ES-I3 (cell line): ENCODE results near the gene ISOC2.
"Not testable (repeated sequence)": the region's sequence is repeated elsewhere in the genome, so short reads cannot be mapped to it uniquely, and the experiment has no call there.

Experiments
- H3K36me3 ChIP-seq: 2 replicates; pipeline ENCODE4 v1.6.1; 2013; ENCODE audit warnings: mild to moderate bottlenecking, low read length, control low read depth, moderate library complexity; ENCODE audit not compliant: insufficient read depth
- H3K4me1 ChIP-seq: 2 replicates; pipeline ENCODE4 v1.6.1; 2013; ENCODE audit warnings: mild to moderate bottlenecking, control low read depth, low read length; ENCODE audit not compliant: insufficient read depth
- H3K9ac ChIP-seq: 2 replicates; pipeline ENCODE4 v1.6.1; 2013; ENCODE audit warnings: low read depth, mild to moderate bottlenecking, low read length, moderate library complexity
- H3K9me3 ChIP-seq: 2 replicates; pipeline ENCODE4 v1.6.1; 2013; ENCODE audit warnings: mild to moderate bottlenecking, low read length, moderate library complexity; ENCODE audit not compliant: control insufficient read depth, insufficient read depth

ISOC2 gene

DNA sequence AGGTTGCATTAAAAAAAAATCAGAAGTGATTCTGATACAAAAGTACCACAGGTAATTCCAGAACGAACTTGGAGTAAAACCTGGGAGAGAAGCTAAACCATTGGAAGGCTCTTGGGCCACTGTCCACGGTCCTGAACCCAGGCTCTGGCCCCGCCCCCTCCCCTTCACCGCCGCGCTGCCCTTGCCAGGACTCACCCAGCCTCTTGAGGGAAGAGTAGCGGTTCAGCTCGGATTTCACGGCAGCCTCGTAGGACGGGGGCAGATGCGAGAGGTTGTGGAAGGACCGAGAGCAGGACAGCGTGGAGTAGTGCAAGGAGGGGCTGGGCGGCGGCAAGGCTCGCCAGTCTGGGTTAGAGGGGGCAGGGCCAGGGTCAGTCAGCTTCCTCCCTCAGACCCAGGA, 24.0 kb downstream of the ISOC2 start:
- no peaks in the 10 kb centered on the region for H3K4me1 ChIP-seq
- no peaks in the 10 kb centered on the region for H3K9me3 ChIP-seq
- H3K9ac ChIP-seq: no peak overlapping the region
- no peaks in the 10 kb centered on the region for H3K36me3 ChIP-seq

DNA sequence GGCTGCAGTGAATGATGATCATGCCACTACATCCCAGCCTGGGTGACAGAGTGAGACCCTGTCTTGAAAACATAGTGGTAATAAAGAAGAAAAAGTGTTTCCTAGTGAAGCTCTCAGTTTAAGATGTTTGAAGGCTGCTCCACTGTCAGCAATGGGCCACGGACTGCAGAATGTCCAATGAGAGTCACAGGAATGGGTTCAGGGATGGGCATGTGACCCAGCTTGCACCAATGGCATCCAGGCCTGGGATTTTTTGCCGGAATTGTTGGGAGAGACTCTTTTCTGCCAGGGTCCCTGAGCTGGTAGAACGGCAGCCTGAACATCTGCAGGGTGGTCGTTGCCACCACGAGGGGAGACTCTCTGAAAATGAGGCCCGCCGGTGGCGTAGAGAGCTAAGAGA, 24.6 kb downstream of the ISOC2 start:
- no peaks in the 10 kb centered on the region for H3K4me1 ChIP-seq
- H3K36me3 ChIP-seq: no peaks in the 10 kb centered on the region
- no peak overlapping the region for H3K9ac ChIP-seq
- no peaks in the 10 kb centered on the region for H3K9me3 ChIP-seq

DNA sequence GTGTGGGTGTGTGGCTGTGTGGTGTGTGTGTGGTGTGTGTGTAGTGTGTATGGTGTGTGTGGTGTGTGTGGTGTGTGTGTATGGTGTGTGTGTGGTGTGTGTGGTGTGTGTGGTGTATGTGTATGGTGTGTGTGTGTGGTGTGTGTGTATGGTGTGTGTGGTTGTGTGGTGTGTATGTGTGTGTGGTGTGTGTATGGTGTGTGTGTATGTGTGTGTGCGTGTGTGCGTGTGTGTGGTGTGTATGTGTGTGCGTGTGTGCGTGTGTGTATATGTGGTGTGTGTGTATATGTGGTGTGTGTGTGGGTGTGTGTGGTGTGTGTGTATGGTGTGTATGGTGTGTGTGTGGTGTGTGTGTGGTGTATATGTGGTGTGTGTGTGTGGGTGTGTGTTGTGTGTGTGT, 26.4 kb downstream of the ISOC2 start:
- H3K36me3 ChIP-seq: no peaks in the 10 kb centered on the region
- H3K9me3 ChIP-seq: no peaks in the 10 kb centered on the region
- H3K9ac ChIP-seq: no peak overlapping the region
- H3K4me1 ChIP-seq: no peaks in the 10 kb centered on the region

DNA sequence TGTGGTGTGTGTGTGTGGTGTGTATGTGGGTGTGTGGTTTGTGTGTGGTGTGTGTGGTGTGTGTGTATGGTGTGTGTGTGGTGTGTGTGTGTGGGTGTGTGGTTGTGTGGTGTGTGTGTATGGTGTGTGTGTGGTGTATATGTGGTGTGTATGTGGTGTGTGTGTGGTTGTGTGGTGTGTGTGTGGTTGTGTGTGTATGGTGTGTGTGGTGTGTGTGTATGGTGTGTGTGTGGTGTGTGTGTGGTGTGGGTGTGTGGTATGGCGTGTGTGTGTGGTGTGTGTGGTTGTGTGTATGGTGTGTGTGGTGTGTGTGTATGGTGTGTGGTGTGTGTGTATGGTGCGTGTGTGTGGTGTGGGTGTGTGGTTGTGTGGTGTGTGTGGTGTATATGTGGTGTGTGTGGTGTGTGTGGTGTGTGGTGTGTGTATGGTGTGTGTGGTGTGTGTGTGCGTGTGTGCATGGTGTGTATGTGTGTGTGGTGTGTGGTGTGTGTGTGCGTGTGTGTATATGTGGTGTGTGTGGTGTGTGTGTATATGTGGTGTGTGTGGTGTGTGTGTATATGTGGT, 27.0 kb downstream of the ISOC2 start:
- H3K36me3 ChIP-seq: no peaks in the 10 kb centered on the region

DNA sequence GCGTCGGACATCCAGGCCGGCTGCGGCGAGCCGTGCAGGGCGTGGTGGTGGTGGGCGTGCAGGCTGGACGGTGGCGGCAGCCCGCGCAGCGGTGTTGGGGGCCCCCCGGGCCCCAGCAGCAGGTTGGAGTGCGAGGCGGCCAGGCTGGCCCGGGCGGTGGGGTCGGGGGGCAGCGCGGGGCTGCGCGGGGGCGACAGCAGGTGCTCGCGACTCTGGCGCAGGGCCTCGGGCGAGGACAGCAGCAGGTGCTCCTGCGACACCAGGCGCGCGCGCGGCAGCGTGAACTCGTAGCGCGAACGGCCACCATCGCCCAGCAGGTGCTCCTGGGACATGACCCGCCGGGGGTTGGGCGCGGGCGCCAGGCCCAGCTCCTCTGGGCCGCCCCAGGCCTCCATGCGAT, 28.1 kb downstream of the ISOC2 start:
- H3K9me3 ChIP-seq: no peaks in the 10 kb centered on the region
- no peaks in the 10 kb centered on the region for H3K36me3 ChIP-seq
- no peaks in the 10 kb centered on the region; the same call in 1 of the 2 replicates for H3K4me1 ChIP-seq
- H3K9ac ChIP-seq: no peak overlapping the region

More for the DNA sequence above, 27.0 kb downstream of the ISOC2 start:
- H3K9ac ChIP-seq: no peak overlapping the region
- no peaks in the 10 kb centered on the region for H3K9me3 ChIP-seq
- no peaks in the 10 kb centered on the region for H3K4me1 ChIP-seq

DNA sequence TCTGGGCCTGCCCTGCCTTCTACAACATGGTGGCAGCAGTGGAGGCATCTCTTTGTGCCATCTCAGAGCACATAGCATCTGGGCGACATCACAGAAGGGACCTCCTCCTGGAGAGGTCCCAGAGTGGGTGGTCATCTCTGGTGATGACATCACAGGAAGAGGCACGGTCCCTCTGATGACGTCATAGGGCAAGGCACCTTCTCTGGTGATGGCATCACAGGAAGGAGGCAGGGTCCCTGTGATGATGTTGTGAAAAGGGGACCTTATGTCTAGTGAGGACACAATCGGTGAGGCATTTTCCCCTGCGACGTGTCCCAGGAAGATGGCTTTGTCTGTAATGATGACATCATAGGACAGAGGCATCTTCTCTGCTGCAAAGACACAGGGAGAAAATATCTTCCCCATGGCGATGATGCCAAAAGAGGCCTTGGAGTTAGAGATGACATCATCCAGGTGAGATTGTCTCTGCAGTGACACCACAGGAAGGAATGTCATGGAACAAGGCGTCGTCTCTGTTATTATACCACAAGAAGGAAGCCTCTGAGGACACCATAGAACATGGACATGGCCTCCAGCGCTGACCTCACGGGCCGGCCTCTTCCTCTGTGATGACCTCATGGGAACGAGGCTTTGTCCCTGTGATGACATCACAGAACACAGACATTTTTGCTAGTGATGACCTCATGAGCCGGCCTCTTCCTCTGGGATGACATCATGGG, 29.0 kb downstream of the ISOC2 start:
- no peak overlapping the region for H3K9ac ChIP-seq
- H3K4me1 ChIP-seq: no peaks in the 10 kb centered on the region; the same call in 1 of the 2 replicates
- H3K36me3 ChIP-seq: no peaks in the 10 kb centered on the region
- no peaks in the 10 kb centered on the region for H3K9me3 ChIP-seq

DNA sequence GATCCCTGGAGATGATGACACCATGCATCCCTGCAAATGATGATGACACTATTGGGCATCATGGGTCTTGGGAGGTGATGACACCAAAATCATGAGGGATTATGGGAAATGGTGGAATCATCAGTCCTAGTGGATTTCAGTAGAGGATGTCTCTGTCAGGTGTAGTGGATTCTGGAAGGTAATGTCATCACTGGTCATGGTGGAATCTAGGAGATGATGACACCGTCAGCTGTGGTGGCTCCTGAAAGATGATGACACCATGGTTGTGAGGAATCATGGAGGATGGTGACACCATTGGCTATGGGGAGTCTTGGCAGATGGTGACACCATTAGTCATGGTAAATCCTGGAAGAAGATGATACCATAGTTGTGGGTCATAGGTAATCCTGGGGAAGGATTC, 30.3 kb downstream of the ISOC2 start:
- no peaks in the 10 kb centered on the region for H3K36me3 ChIP-seq
- no peak overlapping the region for H3K9ac ChIP-seq
- H3K4me1 ChIP-seq: no peaks in the 10 kb centered on the region; the same call in 1 of the 2 replicates
- H3K9me3 ChIP-seq: no peaks in the 10 kb centered on the region

DNA sequence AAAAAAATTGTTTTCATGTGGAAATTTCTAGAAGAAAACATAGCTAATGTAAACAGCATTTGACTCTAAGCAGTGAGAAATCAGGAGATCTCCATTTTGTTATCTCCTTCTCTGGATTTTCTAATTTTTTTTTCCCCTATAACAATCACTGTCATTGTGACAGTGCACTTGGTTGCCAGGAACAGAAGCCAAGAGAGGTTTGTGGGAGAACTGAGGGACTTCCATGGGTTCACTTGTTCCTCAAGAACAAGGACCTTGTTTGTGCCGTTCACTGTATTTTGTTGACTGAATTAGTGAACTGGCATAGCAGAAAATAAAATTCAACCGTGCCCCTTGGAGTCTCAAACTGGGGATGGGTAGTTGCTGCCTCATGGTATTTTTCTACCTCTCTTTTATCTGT, 35.4 kb downstream of the ISOC2 start:
- no peak overlapping the region for H3K9ac ChIP-seq
- H3K36me3 ChIP-seq: no peaks in the 10 kb centered on the region
- no peaks in the 10 kb centered on the region; the same call in 1 of the 2 replicates for H3K4me1 ChIP-seq
- H3K9me3 ChIP-seq: no peaks in the 10 kb centered on the region

DNA sequence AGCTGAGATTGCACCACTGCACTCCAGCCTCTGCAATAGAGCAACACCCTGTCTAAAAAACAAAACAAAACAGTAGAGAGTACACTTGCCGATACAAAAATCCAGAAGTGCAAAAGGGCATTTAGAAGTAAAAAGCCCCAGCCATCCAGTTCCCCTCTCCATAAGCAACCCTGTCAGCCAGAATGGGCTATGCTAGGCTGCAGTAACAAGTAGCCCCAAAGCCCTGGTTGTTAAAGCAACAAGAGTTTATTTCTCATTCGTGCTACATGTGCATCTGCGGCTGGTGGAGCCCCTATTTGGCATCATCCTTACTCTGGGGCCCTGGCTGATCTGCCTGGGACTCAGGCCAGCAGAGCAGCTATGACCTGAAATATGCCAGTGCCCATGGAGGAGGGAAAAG, 36.9 kb downstream of the ISOC2 start:
- Histone ChIP-seq H3K36me3 (no peaks in the 10 kb centered on the region), H3K9ac (no peak overlapping the region), H3K9me3 (no peaks in the 10 kb centered on the region; the same call in 1 of the 2 replicates), H3K4me1 (no peaks in the 10 kb centered on the region; the same call in 1 of the 2 replicates)

DNA sequence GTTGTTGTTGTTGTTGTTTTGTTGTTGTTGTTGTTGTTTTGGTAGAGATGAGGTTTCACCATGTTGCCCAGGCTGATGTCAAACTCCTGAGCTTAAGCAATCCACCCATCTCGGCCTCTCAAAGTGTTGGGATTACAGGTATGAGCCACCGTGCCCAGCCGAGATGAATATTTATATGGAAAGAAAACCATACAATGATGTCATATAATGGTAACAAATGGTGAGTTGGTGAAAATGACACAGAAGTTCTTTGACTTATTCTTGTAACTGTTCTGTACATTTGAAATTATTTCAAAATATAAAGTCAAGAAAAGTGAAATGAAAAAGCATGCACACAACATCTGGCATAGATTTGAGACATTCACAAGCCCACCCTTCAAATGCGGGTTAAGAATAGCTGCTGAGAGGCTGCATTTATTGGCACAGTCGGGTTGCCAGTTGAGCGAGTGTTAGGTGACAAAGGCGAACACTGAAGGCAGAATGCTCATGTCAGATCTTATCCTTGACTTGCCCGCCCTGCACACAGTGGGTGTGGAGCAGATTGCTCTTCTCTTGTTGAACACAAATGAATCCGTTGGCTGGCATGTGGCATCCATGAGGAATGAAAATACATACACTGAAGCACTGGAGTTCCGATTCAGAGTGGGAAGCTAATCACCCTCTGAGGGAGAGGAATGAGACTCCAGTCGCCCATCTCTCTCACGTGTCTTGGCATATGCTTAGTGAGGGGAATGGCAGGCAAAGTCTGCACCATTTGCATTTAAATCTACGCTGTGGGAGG, 38.0 kb downstream of the ISOC2 start:
- no peaks in the 10 kb centered on the region; the same call in 1 of the 2 replicates for H3K9me3 ChIP-seq
- H3K9ac ChIP-seq: no peak overlapping the region
- H3K36me3 ChIP-seq: no peaks in the 10 kb centered on the region
- no peaks in the 10 kb centered on the region for H3K4me1 ChIP-seq

DNA sequence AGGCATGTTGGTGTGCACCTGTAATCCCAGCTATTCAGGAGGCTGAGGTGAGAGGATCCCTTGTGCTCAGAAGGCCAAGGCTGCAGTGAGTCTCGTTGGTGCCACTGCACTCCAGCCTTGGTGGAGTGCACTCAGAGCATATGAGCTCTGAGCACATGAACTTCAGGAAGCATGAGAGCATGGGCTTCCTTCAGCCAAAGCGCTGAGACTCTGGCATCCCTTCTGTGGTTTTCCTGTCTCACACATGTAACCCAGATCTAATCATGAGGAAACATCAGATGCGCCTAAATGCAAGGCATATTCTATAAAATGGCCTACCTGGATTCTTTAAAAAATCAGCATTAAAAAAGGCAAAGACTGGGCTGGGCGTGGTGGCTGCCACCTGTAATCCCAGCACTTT, 40.2 kb downstream of the ISOC2 start:
- H3K9ac ChIP-seq, H3K9me3 ChIP-seq, H3K4me1 ChIP-seq, H3K36me3 ChIP-seq: not testable (repeated sequence)

DNA sequence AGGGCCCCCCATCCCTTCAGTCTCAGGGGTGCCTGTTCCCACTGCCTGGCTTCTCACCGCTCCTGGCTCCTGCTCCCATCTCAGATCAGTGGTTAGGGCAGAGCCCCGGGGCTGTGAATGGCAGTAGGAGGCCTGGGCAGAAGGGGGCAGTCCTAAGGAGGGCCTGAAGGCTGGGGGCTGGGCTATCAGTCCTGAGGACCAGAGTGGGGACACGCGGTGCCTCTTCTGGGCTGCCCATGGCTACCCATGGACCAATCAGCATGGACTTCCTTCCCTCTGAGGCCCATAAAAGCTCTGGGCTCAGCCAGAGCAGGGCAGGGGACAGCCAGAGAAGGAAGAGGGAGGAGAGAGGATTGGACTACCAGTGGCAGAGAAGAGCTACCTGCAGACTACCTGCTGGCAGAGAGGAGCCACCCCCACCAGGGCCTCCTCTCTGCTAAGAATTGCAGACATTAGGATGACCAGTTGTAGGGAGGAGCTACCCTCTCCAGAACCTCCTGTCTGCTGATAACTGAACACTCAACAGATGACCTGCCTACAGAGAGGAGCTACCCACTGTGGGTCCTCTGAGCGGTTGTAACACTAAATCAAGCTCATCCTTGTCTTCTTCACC, 41.7 kb downstream of the ISOC2 start:
- H3K4me1 ChIP-seq: peaks cover 4% of the 10 kb centered on the region; the same call in 1 of the 2 replicates
- H3K36me3 ChIP-seq: no peaks in the 10 kb centered on the region
- no peak overlapping the region for H3K9ac ChIP-seq
- H3K9me3 ChIP-seq: no peaks in the 10 kb centered on the region; the same call in 1 of the 2 replicates

DNA sequence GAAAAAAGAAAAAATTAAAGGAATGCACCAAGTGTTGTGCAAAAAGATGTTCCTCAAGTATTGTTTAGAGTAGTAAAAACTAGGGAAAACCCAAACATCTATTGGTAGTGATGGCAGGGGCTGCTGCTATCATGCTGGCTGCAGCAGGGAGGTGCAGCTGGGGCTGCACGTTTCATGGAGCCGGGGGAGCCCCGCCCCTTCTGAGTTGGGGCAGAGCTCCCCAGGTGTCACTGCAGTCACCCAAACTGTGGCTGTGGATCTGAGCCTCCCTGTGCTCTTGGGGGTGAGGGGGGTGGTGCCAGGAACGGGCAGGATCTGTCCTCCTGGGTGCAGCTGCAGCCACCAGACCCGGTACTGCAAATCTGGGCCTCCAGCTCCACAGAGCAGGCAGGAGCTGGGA, 42.3 kb downstream of the ISOC2 start:
- H3K9me3 ChIP-seq: no peaks in the 10 kb centered on the region; the same call in 1 of the 2 replicates
- no peaks in the 10 kb centered on the region for H3K36me3 ChIP-seq
- H3K4me1 ChIP-seq: peaks cover 4% of the 10 kb centered on the region; the same call in 1 of the 2 replicates
- H3K9ac ChIP-seq: no peak overlapping the region

DNA sequence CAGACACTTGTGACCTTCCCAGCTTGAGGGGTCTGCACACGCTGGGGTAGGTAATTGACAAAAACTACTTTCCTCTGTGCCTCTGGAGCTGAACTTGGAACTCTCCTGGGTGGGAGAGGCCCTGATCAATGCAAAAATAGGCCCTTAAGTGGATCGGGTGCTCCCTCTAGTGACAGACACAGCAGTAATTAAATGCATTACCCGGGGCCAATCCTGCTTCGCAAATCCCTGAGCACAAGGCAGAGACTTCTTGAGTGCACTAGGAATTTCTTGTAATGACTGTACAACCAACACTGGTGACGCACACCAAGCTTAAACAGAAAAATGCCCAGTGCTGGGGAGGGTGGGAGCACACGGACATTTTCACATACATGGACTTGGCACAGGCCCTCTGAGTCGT, 43.3 kb downstream of the ISOC2 start:
- Histone ChIP-seq H3K36me3 (no peaks in the 10 kb centered on the region), H3K4me1 (peaks cover 4% of the 10 kb centered on the region; the same call in 1 of the 2 replicates), H3K9ac (no peak overlapping the region), H3K9me3 (no peaks in the 10 kb centered on the region; the same call in 1 of the 2 replicates)
